ENCODE data around the gene POGK. TPM values are rescaled to one million over a fixed set of nuclear protein-coding genes. Genes with fewer than 3 reads are reported as not detected.
A peak's percentile ranks its signal among the peaks of the same experiment; 100 is the strongest.

The POGK gene, protein sequence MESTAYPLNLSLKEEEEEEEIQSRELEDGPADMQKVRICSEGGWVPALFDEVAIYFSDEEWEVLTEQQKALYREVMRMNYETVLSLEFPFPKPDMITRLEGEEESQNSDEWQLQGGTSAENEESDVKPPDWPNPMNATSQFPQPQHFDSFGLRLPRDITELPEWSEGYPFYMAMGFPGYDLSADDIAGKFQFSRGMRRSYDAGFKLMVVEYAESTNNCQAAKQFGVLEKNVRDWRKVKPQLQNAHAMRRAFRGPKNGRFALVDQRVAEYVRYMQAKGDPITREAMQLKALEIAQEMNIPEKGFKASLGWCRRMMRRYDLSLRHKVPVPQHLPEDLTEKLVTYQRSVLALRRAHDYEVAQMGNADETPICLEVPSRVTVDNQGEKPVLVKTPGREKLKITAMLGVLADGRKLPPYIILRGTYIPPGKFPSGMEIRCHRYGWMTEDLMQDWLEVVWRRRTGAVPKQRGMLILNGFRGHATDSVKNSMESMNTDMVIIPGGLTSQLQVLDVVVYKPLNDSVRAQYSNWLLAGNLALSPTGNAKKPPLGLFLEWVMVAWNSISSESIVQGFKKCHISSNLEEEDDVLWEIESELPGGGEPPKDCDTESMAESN
- 10 to 100 TPM in 1 of 2 donors, 1 to 10 TPM in 1; 9.4 to 10.8 TPM for polyA plus RNA-seq

DNA sequence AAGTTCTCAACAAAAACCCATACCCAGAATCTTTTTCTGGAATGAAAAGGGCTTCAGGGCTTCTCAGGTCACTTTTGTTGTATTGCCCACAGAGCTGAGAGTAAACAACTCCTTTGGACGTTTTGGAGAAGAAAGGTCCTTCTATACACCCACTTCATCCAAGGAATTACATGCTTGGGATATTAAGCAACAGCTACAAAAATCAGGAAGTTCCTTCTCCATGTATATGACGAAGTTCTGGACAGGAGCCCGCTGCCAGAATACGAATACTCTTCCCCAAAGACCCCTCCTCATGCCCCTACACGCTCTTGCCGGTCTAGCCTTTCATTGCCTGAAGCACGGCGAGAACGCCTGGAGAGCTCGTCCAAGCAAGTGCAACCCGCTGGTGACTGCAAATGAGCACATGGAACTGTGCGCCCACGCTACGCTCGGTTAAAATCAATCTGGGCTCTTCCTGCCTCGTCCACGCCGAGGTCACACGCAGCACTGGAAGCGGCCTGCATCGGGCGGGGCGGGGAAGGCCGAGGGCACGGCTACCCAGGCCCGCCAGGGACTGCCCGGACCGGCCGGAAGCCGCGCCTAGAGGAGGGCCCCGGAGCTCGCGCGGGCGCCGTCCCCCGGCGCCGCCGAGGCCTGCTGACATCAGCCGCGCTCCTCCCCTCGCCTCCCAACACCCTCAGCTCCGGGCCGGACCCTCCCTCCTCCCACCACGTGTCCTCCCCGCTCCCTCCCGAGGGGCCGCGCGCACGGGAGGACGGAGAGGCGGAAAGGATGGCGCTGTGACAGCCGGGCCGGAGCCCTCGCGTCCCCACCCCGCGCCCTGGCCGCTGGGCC, at the start of gene POGK:
Gene POGK, plus strand, starts transcription at position 710 of the 834 bp plus-strand sequence. CDS start 1,482 bp downstream, outside the sequence.
- 0 to 1% methylated on average over 47 to 63 of the region's 63 CpGs for WGBS, 2 donors
- Histone ChIP-seq H3K4me1 (ENCODE audit: control insufficient read depth in 2 of 2, insufficient read depth in 2 of 2, low read length in 1 of 2) (peaks cover 11 to 13% of the 10 kb centered on the region in 2 donors), H3K4me3 (ENCODE audit: low read depth in 1 of 2, low read length in 2 of 2) (peak within 1 kb of the TSS; percentile 68 to 89), H3K27ac (ENCODE audit: low read depth in 2 of 2, low read length in 1 of 2) (peak within 1 kb of the TSS; percentile 84 to 94), H3K27me3 (ENCODE audit: control insufficient read depth in 1 of 2, insufficient read depth in 2 of 2, low read length in 2 of 2) (no peaks in the 10 kb centered on the region), H3K36me3 (ENCODE audit: control insufficient read depth in 2 of 2, insufficient read depth in 2 of 2, low read length in 1 of 2) (peaks cover 11 to 21% of the 10 kb centered on the region in 2 donors), H3K9me3 (ENCODE audit: control insufficient read depth in 2 of 2, insufficient read depth in 1 of 2, low read depth in 1 of 2, low read length in 1 of 2) (no peaks in the 10 kb centered on the region)

DNA sequence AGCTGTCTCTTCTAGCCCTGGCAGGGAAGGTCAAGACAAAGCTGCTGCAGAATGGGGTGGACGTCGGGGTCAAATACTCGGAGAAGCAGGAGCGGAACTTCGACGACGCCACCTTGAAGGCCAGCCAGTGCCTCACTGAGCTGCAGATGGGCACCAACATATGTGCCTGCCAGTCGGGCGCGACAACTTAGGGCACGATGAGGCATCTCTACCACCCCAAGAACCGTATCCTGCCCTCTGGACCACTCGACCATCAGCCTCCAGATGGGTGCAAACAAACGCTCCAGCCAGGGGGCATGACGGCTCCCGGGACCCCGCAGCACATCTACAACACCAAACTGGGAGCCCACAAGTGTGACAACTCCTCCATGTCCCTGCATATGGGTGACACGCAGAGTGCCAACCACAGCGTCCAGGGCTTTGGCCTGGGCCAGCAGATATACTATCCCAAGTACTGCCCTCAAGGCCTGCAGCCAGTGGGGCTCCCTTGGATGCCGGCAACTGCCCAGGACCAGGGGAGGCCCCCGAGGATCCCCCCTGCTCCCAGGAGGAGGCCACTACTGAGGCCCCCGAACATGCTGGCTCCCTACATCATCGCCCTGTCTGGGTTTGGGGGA, 42.5 kb upstream of the POGK start:
- Histone ChIP-seq H3K4me3 (ENCODE audit: low read depth in 1 of 2, low read length in 2 of 2) (no peak overlapping the region), H3K9me3 (ENCODE audit: control insufficient read depth in 2 of 2, insufficient read depth in 1 of 2, low read depth in 1 of 2, low read length in 1 of 2) (no peaks in the 10 kb centered on the region), H3K4me1 (ENCODE audit: control insufficient read depth in 2 of 2, insufficient read depth in 2 of 2, low read length in 1 of 2) (no peaks in the 10 kb centered on the region), H3K27ac (ENCODE audit: low read depth in 2 of 2, low read length in 1 of 2) (no peak overlapping the region), H3K27me3 (ENCODE audit: control insufficient read depth in 1 of 2, insufficient read depth in 2 of 2, low read length in 2 of 2) (no peaks in the 10 kb centered on the region), H3K36me3 (ENCODE audit: control insufficient read depth in 2 of 2, insufficient read depth in 2 of 2, low read length in 1 of 2) (no peaks in the 10 kb centered on the region)
- WGBS, 2 donors: 91 to 92% methylated on average over 23 of the region's 23 CpGs

DNA sequence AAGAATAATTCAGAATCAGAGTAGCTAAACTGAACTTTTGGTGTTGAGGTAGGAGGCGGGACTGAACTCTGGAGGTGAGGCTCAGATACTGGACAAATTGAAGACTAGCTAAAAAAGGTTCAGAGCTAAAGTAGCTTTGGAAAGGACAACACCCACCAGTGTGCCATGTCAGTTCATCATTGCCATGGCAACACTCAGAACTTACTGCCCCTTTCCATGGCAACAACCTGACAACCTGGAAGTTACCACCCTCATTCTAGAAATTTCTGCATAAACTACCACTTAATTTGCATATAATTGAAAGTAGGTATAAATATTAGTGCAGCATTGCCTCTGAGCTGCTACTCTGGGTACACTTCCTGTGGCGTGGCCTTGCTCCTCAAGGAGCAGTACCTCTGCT, 30.3 kb upstream of the POGK start:
- whole genome bisulfite sequencing, 2 donors: 80 to 85% methylated on average over 2 of the region's 2 CpGs
- no peak overlapping the region for H3K4me3 ChIP-seq (ENCODE audit: low read depth in 1 of 2, low read length in 2 of 2)
- H3K4me1 ChIP-seq (ENCODE audit: control insufficient read depth in 2 of 2, insufficient read depth in 2 of 2, low read length in 1 of 2): no peaks in the 10 kb centered on the region
- no peaks in the 10 kb centered on the region for H3K9me3 ChIP-seq (ENCODE audit: control insufficient read depth in 2 of 2, insufficient read depth in 1 of 2, low read depth in 1 of 2, low read length in 1 of 2)
- H3K36me3 ChIP-seq (ENCODE audit: control insufficient read depth in 2 of 2, insufficient read depth in 2 of 2, low read length in 1 of 2): no peaks in the 10 kb centered on the region
- no peak overlapping the region for H3K27ac ChIP-seq (ENCODE audit: low read depth in 2 of 2, low read length in 1 of 2)
- H3K27me3 ChIP-seq (ENCODE audit: control insufficient read depth in 1 of 2, insufficient read depth in 2 of 2, low read length in 2 of 2): peaks cover 0 to 3% of the 10 kb centered on the region in 2 donors

DNA sequence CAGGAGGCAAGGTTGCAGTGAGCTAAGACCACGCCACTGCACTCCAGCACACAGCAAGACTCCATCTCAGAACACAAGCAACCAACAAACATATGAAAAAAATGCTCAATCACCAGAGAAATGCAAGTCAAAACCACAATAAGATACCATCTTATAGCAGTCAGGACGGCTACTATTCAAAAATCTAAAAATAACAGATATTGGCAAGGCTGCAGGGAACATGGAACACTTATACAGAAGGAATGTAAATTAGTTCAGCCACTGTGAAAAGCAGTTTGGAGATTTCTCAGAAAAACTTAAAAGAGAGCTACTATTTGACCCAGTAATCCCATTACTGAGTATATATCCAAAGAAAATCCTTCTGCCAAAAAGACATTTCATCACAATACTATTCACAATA, 27.6 kb upstream of the POGK start:
- Histone ChIP-seq H3K9me3 (ENCODE audit: control insufficient read depth in 2 of 2, insufficient read depth in 1 of 2, low read depth in 1 of 2, low read length in 1 of 2) (peaks cover 0 to 4% of the 10 kb centered on the region in 2 donors), H3K27me3 (ENCODE audit: control insufficient read depth in 1 of 2, insufficient read depth in 2 of 2, low read length in 2 of 2) (no peaks in the 10 kb centered on the region), H3K4me3 (ENCODE audit: low read depth in 1 of 2, low read length in 2 of 2) (no peak overlapping the region), H3K27ac (ENCODE audit: low read depth in 2 of 2, low read length in 1 of 2) (no peak overlapping the region), H3K36me3 (ENCODE audit: control insufficient read depth in 2 of 2, insufficient read depth in 2 of 2, low read length in 1 of 2) (no peaks in the 10 kb centered on the region), H3K4me1 (ENCODE audit: control insufficient read depth in 2 of 2, insufficient read depth in 2 of 2, low read length in 1 of 2) (no peaks in the 10 kb centered on the region)
- 41 to 49% methylated on average over 2 of the region's 2 CpGs for WGBS, 2 donors

DNA sequence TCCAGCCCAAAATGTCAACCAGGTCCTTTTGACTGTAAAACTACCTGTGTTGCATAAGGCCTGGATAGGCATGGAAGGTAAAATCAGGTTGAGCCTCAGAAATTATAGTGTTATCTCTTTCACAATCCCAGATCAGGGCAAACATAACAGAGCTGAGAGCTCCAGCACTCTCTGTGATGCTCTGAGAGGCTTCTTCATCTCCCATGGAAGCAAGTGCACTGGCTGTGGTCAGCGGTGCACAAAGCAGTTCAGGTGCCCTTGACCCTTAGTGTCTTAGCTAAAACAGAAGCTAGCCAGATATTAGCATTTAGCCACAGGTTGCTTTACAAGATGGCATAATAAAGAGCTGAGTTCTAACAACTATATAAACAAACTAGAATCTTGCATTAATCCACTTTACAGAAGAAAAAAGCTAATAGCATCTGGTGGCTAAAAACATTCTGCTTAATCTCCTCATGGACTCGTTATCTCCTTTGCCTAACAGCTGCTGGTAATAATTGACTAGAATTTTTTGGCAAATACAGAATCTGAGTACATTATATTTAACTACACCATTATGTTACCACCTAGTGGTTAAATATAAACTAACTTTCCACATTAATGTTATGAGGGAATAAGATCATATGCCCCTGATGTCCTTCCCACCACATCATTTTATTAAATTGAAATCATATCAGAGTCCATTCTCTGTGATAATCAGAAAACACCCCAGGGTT, 25.6 kb upstream of the POGK start:
- no peak overlapping the region for H3K4me3 ChIP-seq (ENCODE audit: low read depth in 1 of 2, low read length in 2 of 2)
- no peaks in the 10 kb centered on the region for H3K36me3 ChIP-seq (ENCODE audit: control insufficient read depth in 2 of 2, insufficient read depth in 2 of 2, low read length in 1 of 2)
- H3K27ac ChIP-seq (ENCODE audit: low read depth in 2 of 2, low read length in 1 of 2): no peak overlapping the region
- 28 to 39% methylated on average over 2 of the region's 2 CpGs for WGBS, 2 donors
- peaks cover 0 to 4% of the 10 kb centered on the region in 2 donors for H3K9me3 ChIP-seq (ENCODE audit: control insufficient read depth in 2 of 2, insufficient read depth in 1 of 2, low read depth in 1 of 2, low read length in 1 of 2)
- no peaks in the 10 kb centered on the region for H3K27me3 ChIP-seq (ENCODE audit: control insufficient read depth in 1 of 2, insufficient read depth in 2 of 2, low read length in 2 of 2)
- H3K4me1 ChIP-seq (ENCODE audit: control insufficient read depth in 2 of 2, insufficient read depth in 2 of 2, low read length in 1 of 2): no peaks in the 10 kb centered on the region

DNA sequence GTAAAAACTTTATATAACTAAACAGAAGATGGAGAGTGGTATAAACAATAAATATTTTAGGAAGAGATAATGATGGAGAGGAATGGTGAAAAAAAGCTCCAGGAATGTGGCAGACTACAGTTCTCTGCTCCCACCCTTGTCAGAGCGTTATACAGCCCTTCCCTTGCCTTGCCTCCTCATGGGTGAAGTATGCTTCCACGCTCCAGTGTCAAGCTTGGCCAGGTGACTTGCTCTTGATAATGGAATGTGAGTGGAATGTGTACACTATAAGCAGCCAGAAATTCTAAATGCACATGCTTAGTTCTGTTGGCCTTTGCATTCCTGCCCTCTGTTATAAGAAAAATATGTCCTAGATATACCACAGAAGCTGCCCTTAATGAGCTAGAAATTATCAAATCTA, 24.7 kb upstream of the POGK start:
- Histone ChIP-seq H3K36me3 (ENCODE audit: control insufficient read depth in 2 of 2, insufficient read depth in 2 of 2, low read length in 1 of 2) (no peaks in the 10 kb centered on the region), H3K4me3 (ENCODE audit: low read depth in 1 of 2, low read length in 2 of 2) (no peak overlapping the region), H3K4me1 (ENCODE audit: control insufficient read depth in 2 of 2, insufficient read depth in 2 of 2, low read length in 1 of 2) (no peaks in the 10 kb centered on the region), H3K27ac (ENCODE audit: low read depth in 2 of 2, low read length in 1 of 2) (no peak overlapping the region), H3K27me3 (ENCODE audit: control insufficient read depth in 1 of 2, insufficient read depth in 2 of 2, low read length in 2 of 2) (no peaks in the 10 kb centered on the region), H3K9me3 (ENCODE audit: control insufficient read depth in 2 of 2, insufficient read depth in 1 of 2, low read depth in 1 of 2, low read length in 1 of 2) (peaks cover 1 to 4% of the 10 kb centered on the region in 2 donors)
- WGBS, 2 donors: 38 to 47% methylated on average over 2 of the region's 2 CpGs

DNA sequence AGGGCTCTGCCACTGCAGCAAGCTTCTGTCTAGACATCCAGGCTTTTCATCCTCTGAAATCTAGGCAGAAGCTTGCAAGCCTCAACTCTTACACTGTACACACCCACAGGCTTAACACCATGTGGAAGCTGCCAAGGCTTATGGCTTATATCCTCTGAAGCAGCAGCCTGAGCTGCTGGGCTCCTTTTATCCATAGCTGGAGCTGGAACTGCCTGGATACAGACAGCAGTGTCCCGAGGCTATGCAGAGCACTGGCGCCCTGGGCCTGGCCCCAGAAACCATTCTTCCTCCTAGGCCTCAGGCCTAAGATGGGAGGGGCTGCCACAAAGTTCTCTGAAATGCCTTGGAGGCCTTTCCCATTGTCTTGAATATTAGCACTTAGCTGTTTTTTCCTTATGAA, 19.3 kb upstream of the POGK start:
- Histone ChIP-seq H3K4me1 (ENCODE audit: control insufficient read depth in 2 of 2, insufficient read depth in 2 of 2, low read length in 1 of 2) (no peaks in the 10 kb centered on the region), H3K36me3 (ENCODE audit: control insufficient read depth in 2 of 2, insufficient read depth in 2 of 2, low read length in 1 of 2) (no peaks in the 10 kb centered on the region), H3K27me3 (ENCODE audit: control insufficient read depth in 1 of 2, insufficient read depth in 2 of 2, low read length in 2 of 2) (no peaks in the 10 kb centered on the region), H3K9me3 (ENCODE audit: control insufficient read depth in 2 of 2, insufficient read depth in 1 of 2, low read depth in 1 of 2, low read length in 1 of 2) (peaks cover 5 to 6% of the 10 kb centered on the region in 2 donors), H3K27ac (ENCODE audit: low read depth in 2 of 2, low read length in 1 of 2) (no peak overlapping the region), H3K4me3 (ENCODE audit: low read depth in 1 of 2, low read length in 2 of 2) (no peak overlapping the region)
- 50 to 78% methylated on average over 2 of the region's 2 CpGs for WGBS, 2 donors

DNA sequence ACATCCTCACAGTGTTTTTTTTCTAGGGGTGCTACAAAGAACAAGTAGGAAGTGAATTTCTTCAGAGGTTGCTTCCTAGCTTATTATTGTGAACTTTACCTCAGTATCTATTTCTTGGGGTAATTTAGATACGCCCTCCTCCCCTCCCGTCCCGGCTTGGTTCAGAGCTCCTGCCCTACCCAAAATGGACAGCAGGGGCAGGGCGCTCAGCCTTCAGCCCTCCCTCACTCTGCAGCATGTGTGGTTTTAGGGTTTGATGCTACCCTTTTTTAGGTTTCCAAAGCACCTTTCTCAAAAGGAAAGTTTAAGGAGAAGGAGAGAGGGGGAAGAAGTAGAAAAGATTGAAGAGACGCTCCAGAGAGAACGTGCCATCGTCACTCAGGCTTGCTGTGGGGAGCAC, 16.9 kb upstream of the POGK start:
- Histone ChIP-seq H3K27me3 (ENCODE audit: control insufficient read depth in 1 of 2, insufficient read depth in 2 of 2, low read length in 2 of 2) (no peaks in the 10 kb centered on the region), H3K4me1 (ENCODE audit: control insufficient read depth in 2 of 2, insufficient read depth in 2 of 2, low read length in 1 of 2) (no peaks in the 10 kb centered on the region), H3K9me3 (ENCODE audit: control insufficient read depth in 2 of 2, insufficient read depth in 1 of 2, low read depth in 1 of 2, low read length in 1 of 2) (peaks cover 3 to 5% of the 10 kb centered on the region in 2 donors), H3K27ac (ENCODE audit: low read depth in 2 of 2, low read length in 1 of 2) (no peak overlapping the region), H3K4me3 (ENCODE audit: low read depth in 1 of 2, low read length in 2 of 2) (no peak overlapping the region), H3K36me3 (ENCODE audit: control insufficient read depth in 2 of 2, insufficient read depth in 2 of 2, low read length in 1 of 2) (no peaks in the 10 kb centered on the region)
- WGBS, 2 donors: 67 to 70% methylated on average over 7 of the region's 7 CpGs

DNA sequence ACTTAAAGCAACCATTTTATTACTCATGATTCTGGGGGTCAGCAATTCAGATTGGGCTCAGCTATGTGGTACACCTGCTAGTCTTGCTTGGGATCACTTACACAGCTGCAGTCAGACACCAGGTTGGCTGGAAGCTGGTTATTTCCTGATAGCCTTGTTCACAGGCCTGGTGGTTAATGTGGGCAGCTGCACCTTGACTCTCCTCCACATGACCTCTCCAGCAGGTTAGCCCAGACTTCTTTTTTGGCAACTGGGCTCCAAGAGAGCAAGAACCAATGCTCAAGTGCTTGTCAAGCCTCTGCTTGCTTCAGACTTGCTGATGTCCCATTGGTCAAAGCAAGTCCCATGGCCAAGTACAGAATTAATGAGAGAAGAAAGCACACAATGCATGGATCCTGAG, 11.8 kb upstream of the POGK start:
- H3K27ac ChIP-seq (ENCODE audit: low read depth in 2 of 2, low read length in 1 of 2): no peak overlapping the region

More for the DNA sequence above, 11.8 kb upstream of the POGK start:
- Histone ChIP-seq H3K36me3 (ENCODE audit: control insufficient read depth in 2 of 2, insufficient read depth in 2 of 2, low read length in 1 of 2) (no peaks in the 10 kb centered on the region), H3K4me1 (ENCODE audit: control insufficient read depth in 2 of 2, insufficient read depth in 2 of 2, low read length in 1 of 2) (no peaks in the 10 kb centered on the region), H3K27me3 (ENCODE audit: control insufficient read depth in 1 of 2, insufficient read depth in 2 of 2, low read length in 2 of 2) (no peaks in the 10 kb centered on the region), H3K9me3 (ENCODE audit: control insufficient read depth in 2 of 2, insufficient read depth in 1 of 2, low read depth in 1 of 2, low read length in 1 of 2) (peaks cover 0 to 6% of the 10 kb centered on the region in 2 donors), H3K4me3 (ENCODE audit: low read depth in 1 of 2, low read length in 2 of 2) (no peak overlapping the region)
